Stimulated activated CD4-positive, alpha-beta T cell treated with anti-CD3 and anti-CD28 coated beads, Interleukin-4, amount 100 ng/mL, for 4 hours (primary cell): ENCODE data around the gene KLF18.
"Not testable (repeated sequence)": the region's sequence is repeated elsewhere in the genome, so short reads cannot be mapped to it uniquely, and the experiment has no call there.

Experiments
- DNase-seq, 2 experiments: peaks; one replicate each; pipeline ENCODE4 v3.0.0-alpha.2; 2020

The KLF18 gene

DNA sequence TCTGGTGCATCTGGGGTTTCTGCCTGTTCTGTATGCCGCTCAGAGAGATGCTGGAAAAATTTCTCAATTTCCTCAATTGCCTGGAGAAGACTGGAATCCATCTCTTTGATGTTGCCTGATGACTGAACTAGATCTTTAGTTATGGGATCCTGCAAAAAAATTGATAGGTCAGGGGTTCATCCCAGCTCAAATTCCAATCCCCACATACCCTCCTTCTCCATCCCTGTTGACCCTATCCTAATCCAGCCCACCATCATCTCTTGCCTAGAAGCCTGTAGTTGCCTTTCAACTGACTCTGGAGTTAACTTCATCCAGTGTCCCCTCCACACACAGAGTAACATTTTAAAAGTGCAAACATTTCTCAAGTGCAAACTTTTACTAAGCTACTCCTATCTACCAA is at the start of gene KLF18:
KLF18 (minus strand) TSS at position 101 of the 400 bp plus-strand sequence; CDS start at position 101, 0 bp downstream.
- DNase-seq, result no peak

- DNase-seq, result no peak
Measured at GRCh38 chr1:44174630-44175029, 33.2 kb upstream of the KLF18 start.

- DNase-seq, result no peak
Measured at GRCh38 chr1:44170281-44170823, 28.9 kb upstream of the KLF18 start.

- DNase-seq, result no peak
Measured at GRCh38 chr1:44168520-44169098, 27.2 kb upstream of the KLF18 start.

GRCh38 chr1:44161546-44161945 is 20.1 kb upstream of the KLF18 start:
- no peak for DNase-seq

- no peak for DNase-seq
Measured at GRCh38 chr1:44158871-44159270, 17.4 kb upstream of the KLF18 start.

- no peak for DNase-seq
Measured at GRCh38 chr1:44157903-44158302, 16.5 kb upstream of the KLF18 start.

DNA sequence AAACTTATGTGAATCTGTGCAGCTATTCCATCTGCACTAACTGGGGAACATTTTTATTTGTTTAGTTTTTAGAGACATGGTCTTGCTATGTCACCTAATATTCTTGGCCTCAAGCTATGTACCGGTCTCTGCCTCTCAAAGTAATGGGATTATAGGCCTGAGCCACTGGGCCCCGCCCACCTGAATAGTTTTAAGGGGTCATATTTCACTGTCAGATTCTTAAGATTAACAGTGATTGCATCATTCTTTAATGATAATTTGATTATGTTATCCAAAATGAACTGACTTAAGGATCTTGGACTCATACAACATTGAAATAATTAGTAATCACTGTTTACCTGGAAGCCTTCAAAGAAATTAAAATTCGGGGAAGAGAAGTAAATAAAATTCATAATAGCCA is 12.6 kb upstream of the KLF18 start:
- no peak for DNase-seq

GRCh38 chr1:44152692-44153091 is 11.3 kb upstream of the KLF18 start:
- no peak for DNase-seq

DNA sequence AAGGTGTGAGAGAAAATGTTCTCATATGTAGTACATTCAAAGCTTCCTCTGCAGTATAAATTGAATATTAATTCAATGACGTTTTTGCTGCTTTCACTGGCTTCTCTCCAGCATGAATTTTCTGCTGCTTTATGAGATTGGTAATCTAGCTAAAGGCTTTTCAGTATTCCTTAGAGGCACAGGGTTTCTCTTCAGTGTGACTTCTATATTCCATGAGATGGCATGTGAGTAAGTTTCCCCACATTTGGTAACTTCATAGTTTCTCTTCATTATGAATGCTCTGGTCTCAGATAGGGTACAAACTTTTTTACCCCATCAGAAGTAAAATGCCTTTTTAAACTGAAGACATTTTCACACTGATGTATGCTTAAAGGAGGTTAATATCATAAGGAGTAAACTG is 10.4 kb upstream of the KLF18 start:
- no peak for DNase-seq

GRCh38 chr1:44151332-44151731 is 9.9 kb upstream of the KLF18 start:
- no peak for DNase-seq

DNA sequence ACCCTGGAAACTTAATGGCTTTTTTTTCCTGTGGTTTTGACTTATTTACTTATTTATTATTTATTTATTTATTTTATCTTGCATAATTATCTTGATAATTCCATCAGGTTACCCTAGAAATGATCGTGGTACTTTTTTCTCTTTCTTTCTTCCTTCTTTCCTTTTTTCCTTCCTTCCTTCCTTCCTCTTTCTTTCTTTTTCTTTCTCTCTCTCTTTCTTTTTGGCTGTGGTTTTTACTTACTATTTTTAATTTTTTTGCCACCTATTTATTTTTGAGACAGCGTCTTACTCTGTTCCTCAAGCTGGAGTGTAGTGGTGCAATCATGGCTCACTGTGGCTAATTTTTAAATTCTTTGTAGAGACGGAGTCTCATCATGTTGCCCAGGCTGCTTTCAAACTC is 6.2 kb upstream of the KLF18 start:
- DNase-seq, result no peak

- DNase-seq, result no peak
Measured at GRCh38 chr1:44146536-44147361, 5.3 kb upstream of the KLF18 start.

DNA sequence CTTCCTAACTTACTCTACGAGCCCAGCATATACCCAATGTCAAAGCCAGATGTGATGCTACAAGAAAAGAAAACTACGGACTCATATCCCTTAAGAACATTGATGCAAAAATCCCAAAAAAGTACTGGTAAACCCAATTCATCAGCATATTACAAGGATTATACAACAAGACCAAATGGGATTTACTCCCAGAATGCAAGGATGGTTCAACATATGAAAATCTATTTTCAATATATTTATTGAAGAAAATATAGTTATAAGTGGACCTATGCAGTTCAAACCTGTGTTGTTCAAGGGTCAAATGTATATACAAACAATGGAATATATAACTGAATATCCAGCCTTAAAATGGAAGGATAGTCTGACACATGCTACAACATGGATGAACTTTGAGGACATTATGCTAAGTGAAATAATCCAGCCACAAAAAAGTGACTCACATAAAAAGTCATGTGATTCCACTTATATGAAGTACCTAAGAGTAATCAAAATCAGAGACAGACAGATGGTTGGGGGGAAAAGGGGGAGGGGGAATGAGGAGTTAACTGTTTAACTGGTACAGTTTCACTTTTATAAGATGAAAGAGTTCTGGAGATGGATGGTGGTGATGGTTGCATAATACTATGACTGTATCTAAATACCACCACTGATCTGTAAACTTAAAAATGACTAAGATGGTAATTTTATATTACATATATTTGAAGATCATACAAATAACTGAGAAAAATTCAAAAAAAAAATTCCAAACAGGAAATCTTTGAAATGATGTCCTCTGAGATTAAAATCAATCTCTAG is 3.7 kb upstream of the KLF18 start:
- DNase-seq, result no peak

GRCh38 chr1:44139565-44139964 is 1.9 kb downstream of the KLF18 start:
- DNase-seq, result not testable (repeated sequence)

- no peak for DNase-seq
Measured at GRCh38 chr1:44138239-44138638, 3.2 kb downstream of the KLF18 start.

DNA sequence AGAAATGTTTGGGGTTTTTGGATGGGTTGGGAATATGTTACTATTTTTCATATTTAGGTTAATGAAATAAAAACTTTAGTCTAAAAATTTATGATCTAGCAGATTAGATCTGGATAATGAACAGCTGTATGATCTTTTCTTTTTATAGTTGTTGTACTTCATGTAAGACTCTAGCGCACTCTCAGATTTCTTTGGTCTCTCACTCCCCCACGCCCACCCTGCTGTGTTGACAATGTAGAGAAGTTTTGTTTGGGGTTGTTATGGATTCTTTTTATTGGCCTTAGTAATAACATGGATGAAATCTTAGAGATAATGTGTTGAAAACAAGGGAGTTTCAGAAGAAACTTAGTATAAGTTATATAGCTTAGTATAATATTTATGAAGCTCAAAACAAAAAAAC is 5.5 kb downstream of the KLF18 start:
- no peak for DNase-seq

DNA sequence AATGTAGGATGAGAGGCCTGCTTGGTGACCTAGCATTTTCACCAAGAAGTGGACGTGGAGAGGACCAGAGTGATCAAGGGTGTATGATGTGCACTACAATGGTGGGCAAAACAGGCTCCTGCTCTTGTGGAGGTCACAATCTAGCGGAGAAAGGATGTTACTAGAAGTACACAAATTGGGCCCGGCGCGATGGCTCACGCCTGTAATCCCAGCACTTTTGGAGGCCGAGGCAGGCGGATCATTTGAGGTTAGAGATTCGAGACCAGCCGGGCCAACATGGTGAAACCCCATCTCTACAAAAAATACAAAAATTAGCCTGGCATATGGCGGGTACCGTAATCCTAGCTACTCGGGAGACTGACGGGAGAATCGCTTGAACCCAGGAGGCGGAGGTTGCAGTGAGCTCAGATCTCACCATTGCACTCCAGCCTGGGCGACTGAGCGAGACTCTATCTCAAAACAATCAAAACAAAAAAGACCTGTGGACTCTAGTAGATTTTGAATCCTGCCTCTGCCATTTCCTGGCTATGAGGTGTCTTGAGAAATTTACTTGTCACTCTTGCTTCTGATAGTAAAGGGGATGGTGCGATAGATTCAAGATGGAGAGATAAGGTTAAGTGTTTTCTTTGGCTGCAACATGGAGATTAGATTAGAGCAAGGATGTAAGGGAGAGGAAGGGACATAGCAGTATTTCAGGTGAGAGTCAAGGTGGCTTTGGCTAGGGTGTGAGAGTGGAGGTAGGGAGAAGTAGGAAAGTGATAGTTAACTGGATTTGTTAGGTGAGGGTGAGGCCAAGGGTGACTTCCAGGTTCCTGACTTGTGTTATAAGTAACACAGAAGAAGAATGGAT is 7.1 kb downstream of the KLF18 start:
- DNase-seq, result no peak

DNA sequence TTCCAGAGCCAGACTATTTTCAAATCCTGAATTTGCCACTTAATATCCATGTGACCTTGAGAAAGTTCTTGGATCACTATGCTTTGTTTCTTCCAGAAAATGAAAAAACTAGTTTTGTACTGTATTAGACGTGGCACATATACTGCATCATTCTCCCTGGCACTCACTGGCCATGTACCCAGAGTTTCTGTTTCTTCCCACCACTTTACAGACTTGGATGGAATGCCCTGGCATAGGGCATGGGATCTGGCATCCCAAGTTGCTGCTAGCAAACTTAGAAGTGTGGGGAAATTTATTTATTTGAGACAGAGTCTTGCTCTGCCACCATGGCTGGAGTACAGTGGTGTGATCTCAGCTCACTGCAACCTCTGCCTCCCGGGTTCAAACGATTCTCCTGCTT is 10.0 kb downstream of the KLF18 start:
- DNase-seq, result no peak

DNA sequence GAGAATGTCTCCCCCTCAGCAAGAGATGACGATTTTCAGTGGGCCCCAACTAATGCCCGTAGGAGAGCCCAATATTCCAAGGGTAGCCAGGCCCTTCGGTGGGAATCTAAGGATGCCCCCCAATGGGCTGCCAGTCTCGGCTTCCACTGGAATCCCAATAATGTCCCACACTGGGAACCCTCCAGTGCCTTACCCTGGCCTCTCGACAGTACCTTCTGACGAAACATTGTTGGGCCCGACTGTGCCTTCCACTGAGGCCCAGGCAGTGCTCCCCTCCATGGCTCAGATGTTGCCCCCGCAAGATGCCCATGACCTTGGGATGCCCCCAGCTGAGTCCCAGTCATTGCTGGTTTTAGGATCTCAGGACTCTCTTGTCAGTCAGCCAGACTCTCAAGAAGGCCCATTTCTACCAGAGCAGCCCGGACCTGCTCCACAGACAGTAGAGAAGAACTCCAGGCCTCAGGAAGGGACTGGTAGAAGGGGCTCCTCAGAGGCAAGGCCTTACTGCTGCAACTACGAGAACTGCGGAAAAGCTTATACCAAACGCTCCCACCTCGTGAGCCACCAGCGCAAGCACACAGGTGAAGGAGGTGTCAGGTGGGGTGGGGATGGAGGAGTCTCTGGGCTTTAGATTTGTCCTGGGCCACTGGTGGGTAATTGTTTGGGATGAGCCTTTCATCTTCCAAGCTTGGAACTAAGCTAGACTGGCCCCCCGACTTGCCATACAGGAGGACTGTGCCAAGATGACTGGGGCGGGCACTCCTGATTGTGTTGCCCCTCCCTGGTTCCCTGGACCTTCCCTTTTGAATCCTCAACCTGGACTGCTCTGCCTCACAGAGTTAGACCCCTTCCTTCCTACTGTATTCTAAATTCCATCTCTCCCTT is 11.6 kb downstream of the KLF18 start:
- no peak for DNase-seq

DNA sequence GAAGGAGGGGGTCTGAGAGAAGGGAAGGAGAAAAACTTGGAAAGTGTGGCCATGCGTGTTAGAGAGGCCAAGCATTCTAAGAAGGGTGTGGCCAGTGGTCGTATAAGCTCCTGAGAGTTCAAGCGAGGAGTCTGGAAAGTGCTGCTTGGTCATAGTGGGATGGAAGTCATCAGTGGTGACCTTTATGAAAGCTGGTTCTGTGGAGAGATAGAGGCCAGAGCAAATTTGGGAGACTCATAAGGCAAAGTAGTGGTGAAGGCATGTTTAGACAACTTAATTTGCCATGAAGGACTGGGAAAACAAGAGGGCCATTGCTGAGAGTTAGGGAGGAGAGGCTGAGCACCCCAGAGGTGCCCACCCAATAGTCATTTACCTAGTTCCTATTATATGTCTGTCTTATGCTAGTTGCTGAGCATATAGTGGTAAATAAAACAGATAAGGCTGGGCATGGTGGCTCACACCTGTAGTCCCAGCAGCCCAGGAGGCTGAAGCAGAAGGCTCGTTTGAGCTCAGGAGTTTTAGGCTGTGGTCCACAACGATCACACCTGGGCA is 21.0 kb downstream of the KLF18 start:
- no peak for DNase-seq
